T-helper 1 cell treated with Interleukin-12 subunit alpha and Interleukin-12 subunit beta and Interleukin-4 antibody, amounts not matched to agents 30 ng/mL and 1 ng/mL, for 36 hours (primary cell): ENCODE data around the gene NAA25. TPM values are rescaled to one million over a fixed set of nuclear protein-coding genes. Genes with fewer than 3 reads are reported as not detected.

Experiments
- intact Hi-C: fragments of 100-400 bp; cut with micrococcal nuclease; formaldehyde crosslinking; loops from one replicate; pipeline ENCODE4 v1.15.1; 2024
- total RNA-seq: library from RNA; stranded (reverse); gene quantifications from 2 replicates; pipeline ENCODE4 v1.2.3, GENCODE V29; 2022

NAA25 gene
- total RNA-seq, result 39.1 and 45.4 TPM in 2 replicates

- intact Hi-C loops, result loop anchor here (1.0 to 10.0 kb wide), 10 partner anchors 17 to 1604 kb away; partner anchors contain the start of genes ACAD10, BRAP, ERP29 and HECTD4
Measured at GRCh38 chr12:112108202-112109079, at the start of gene NAA25. Gene NAA25, minus strand, starts transcription at chr12:112108783. Its CDS starts 10 bp downstream, at chr12:112108773.

- intact Hi-C loops, result no loop called here
Measured at GRCh38 chr12:112153893-112154219, 45.3 kb upstream of the NAA25 start.

- intact Hi-C loops, result no loop called here
Measured at GRCh38 chr12:112153181-112153892, 44.8 kb upstream of the NAA25 start.

DNA sequence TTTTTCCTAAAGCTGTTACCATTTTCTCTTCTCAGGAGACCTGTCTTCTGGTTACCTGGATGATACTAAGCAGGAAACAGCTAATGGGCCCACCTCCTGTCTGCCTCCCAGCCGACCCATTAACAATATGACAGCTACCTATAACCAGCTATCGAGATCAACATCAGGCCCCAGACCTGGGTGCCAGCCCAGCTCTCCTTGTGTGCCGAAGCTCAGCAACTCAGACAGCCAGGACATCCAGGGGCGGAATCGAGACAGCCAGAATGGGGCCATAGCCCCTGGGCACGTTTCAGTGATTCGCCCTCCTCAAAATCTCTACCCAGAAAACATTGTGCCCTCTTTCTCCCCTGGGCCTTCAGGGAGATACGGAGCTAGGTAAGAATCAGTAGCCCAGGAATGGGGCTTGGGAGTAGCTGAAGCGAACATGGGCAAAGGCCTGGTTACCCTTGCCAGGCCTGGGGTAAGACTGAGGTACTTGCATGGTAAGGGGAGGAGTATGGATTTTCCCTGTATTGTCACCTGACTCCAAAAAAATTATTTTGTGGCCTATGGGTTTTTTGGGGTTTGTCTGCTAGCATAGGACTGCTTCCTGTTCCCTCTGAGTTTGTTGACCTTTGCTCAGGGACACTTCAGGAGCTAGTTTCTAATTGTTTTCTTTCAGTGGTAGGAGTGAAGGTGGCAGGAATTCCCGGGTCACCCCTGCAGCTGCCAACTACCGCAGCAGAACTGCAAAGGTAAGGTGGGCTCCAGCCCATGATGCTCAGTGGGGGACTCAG is 43.4 kb upstream of the NAA25 start:
- intact Hi-C loops, result no loop called here

- intact Hi-C loops, result no loop called here
Measured at GRCh38 chr12:112149596-112149995, 41.0 kb upstream of the NAA25 start.

DNA sequence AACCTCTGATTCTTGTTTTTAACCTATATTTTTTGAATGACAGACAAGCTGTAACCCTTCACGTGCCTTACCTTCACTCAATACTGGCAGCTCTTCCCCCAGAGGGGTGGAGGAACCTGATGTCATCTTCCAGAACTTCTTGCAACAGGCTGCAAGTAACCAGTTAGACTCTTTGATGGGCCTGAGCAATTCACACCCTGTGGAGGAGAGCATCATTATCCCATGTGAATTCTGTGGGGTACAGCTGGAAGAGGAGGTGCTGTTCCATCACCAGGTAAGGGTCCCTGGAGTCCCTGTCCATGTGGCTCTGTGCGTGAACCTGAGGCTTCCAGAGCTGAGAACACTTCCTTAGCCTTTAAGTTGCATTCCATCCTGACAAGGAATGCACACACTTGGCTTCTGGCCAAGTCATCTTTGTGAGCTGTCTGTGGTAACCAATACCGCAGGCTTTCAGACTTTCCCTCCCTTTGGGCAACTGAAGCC is 39.5 kb upstream of the NAA25 start:
- intact Hi-C loops, result no loop called here

DNA sequence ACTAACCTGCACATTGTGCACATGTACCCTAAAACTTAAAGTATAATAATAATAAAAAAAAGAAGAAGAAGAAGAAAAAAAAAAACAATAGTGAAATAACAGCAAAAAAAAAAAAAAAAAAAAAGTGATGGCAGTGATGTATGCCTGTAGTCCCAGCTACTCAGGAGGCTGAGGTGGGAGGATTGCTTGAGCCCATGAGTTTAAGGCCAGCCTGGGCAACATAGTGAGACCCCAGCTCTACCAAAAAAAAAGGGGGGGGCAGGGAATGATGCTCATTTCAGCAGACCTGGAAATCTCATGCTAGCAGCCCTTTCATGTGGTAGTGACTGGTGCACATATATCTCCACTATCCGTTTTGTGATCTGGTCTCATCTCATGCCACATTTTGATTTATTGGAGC is 37.5 kb upstream of the NAA25 start:
- intact Hi-C loops, result no loop called here

DNA sequence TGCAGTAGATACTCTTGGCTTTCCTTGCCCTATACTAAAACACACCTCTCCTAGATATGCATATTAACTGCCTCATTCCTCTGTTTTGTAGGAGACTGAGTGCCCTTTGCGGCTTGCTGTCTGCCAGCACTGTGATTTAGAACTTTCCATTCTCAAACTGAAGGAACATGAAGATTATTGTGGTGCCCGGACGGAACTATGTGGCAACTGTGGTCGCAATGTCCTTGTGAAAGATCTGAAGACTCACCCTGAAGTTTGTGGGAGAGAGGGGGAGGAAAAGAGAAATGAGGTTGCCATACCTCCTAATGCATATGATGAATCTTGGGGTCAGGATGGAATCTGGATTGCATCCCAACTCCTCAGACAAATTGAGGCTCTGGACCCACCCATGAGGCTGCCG is 32.1 kb upstream of the NAA25 start:
- intact Hi-C loops, result no loop called here

DNA sequence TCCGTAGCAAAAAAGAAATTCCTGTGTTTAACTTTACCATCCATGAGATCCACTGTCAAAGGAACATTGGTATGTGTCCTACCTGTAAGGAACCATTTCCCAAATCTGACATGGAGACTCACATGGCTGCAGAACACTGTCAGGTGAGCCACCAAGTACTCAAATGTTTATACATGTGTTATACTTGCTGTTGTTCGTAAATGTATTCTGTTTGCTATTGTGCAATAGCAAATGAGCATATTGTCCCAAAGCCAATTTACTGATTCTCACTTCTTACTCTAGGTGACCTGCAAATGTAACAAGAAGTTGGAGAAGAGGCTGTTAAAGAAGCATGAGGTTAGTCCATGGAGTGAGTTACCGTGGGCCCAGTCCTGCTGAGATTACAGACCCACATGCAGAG is 26.1 kb upstream of the NAA25 start:
- intact Hi-C loops, result loop anchor here (5.0 kb wide), 2 partner anchors 37 to 843 kb away; partner anchors contain the start of gene OAS2

DNA sequence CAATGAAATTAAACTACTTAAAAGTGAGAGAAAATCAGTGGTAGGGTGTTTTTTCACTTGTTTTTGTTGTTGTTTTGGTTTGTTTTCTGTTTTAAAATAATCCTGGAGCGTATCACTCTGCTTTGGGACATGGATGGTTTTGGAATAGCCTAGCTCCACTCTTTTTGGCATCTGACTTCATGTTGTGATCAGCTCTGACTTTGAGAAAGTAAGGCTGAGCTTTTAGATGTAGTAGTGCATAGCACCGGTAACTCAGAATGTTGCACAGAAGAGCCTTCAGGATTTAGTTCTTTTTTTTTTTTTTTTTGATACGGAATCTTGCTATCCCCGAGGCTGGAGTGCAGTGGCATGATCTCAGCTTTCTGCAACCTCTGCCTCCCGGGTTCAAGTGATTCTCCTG is 24.8 kb upstream of the NAA25 start:
- intact Hi-C loops, result loop anchor here (5.0 kb wide), 2 partner anchors 36 to 844 kb away; partner anchors contain the start of gene OAS2

DNA sequence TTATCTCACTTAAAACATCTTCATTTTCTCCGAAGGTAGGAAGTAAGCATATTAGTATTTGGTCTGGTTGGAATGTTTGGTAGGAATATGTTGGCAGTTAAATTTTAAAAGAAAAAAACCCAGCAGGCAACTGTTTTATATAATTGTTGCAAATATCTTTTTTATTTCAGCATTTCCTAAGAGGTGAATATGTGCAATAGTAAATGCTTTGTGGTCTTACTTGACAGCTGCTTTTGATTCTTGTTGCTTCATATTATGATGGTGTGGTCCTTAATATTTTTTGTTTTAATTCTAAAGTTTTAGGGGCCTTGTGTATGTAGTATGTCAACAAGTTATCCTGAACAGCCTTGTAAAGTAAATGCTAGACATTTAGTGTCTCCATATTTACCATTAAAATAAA is 23.1 kb upstream of the NAA25 start:
- intact Hi-C loops, result loop anchor here (2.0 to 5.0 kb wide), 5 partner anchors 34 to 846 kb away; partner anchors contain the start of genes HECTD4 and OAS2

GRCh38 chr12:112130441-112130998 is 21.9 kb upstream of the NAA25 start:
- intact Hi-C loops, result loop anchor here (1.0 to 5.0 kb wide), 10 partner anchors 22 to 847 kb away; partner anchors contain the start of genes ACAD10, ERP29, HECTD4 and MAPKAPK5

- intact Hi-C loops, result loop anchor here (5.0 kb wide), 1 partner anchor 135 kb away; no protein-coding TSS in a partner anchor
Measured at GRCh38 chr12:112126911-112127310, 18.3 kb upstream of the NAA25 start.

GRCh38 chr12:112126000-112126438 is 17.4 kb upstream of the NAA25 start:
- intact Hi-C loops, result loop anchor here (1.0 to 5.0 kb wide), 6 partner anchors 18 to 441 kb away; partner anchors contain the start of genes BRAP, ERP29, HECTD4 and NAA25

GRCh38 chr12:112125250-112125999 is 16.8 kb upstream of the NAA25 start, which contains the start of gene TRAFD1:
Gene TRAFD1, plus strand, starts transcription at chr12:112125560. Its CDS starts 4,963 bp downstream, at chr12:112130523.
- intact Hi-C loops, result loop anchor here (1.0 to 5.0 kb wide), 6 partner anchors 17 to 441 kb away; partner anchors contain the start of genes BRAP, ERP29, HECTD4 and NAA25

GRCh38 chr12:112124918-112125249 is 16.3 kb upstream of the NAA25 start:
- intact Hi-C loops, result loop anchor here (1.0 to 5.0 kb wide), 6 partner anchors 17 to 440 kb away; partner anchors contain the start of genes BRAP, ERP29, HECTD4 and NAA25

GRCh38 chr12:112122823-112123690 is 14.5 kb upstream of the NAA25 start:
- intact Hi-C loops, result no loop called here

DNA sequence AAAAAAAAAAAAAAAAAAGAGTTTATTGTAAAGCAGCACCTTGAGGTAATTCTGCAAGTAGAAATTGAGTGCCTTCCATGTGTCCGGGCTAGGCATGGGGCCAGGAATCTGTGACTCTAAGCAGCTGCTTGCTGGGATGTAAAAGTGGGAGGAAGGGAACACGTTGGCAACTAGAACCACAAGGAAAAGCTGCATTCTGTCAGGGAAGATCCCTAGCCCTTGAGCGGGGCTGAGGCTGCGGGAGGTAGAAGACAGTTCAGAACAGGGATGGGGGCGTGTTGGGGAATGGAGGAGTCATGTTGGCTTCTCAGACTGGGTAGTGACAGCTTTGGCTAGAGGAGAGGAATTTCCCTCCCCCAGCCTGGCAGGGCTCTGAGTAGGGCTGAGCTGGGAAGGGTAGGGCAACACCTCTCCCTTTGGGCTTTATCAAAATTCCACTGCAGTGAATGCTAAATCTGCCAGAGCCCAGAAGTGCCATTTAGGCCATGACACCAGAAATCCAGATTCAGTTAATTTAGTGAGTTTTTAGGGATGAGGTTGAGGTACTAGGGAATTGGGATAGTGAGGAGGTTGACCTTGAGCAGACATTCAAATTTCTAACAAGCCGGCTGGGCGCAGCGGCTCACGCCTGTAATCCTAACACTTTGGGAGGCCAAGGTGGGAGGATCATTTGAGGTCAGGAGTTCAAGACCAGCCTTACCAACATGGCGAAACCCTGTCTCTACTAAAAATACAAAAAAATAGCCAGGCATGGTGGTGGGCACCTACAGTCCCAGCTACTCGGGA is 13.4 kb upstream of the NAA25 start:
- intact Hi-C loops, result no loop called here
